HepG2 (cell line): ENCODE measurements around the gene AFTPH. TPM values are rescaled to one million over a fixed set of nuclear protein-coding genes. Genes with fewer than 3 reads are reported as not detected.
A peak's percentile ranks its signal among the peaks of the same experiment; 100 is the strongest.

Experiments used
- FOXC1 ChIP-seq: sonication (generic); formaldehyde crosslinking; IDR thresholded peaks from 2 replicates; pipeline ENCODE4 v1.8.0; 2022; ENCODE audit warnings: mild to moderate bottlenecking, missing genetic modification reagents, borderline replicate concordance
- HHEX ChIP-seq: IDR thresholded peaks from 2 replicates; pipeline ENCODE4 v1.6.1; 2016; ENCODE audit warnings: control low read depth
- KMT2A ChIP-seq: sonication (generic); formaldehyde crosslinking; IDR thresholded peaks from 2 replicates; pipeline ENCODE4 v1.4.0; 2020; ENCODE audit warnings: missing genetic modification reagents
- LRRFIP1 ChIP-seq: sonication (generic); formaldehyde crosslinking; conservative IDR thresholded peaks from 2 replicates; pipeline ENCODE4 v1.4.0; 2020; ENCODE audit warnings: missing genetic modification reagents
- NONO ChIP-seq, 2 experiments: fragments of 450-650 bp in 1 of 2; sonication (generic) in 1 of 2; formaldehyde crosslinking in 1 of 2; IDR thresholded peaks in 1 of 2; conservative IDR thresholded peaks in 1 of 2; 2 replicates each; pipeline versions ENCODE4 v1.6.1 to v1.8.0; 2017 to 2022; ENCODE audit warnings: mild to moderate bottlenecking in 1 of 2, missing genetic modification reagents in 1 of 2, moderate library complexity in 1 of 2
- POLR2AphosphoS5 ChIP-seq: IDR thresholded peaks from 2 replicates; pipeline ENCODE4 v1.6.1; 2012; ENCODE audit warnings: low read depth, low read length
- ZNF224 ChIP-seq: sonication (generic); formaldehyde crosslinking; IDR thresholded peaks from 2 replicates; pipeline ENCODE4 v1.5.0; 2020; ENCODE audit warnings: mild to moderate bottlenecking, missing genetic modification reagents
- ZNF260 ChIP-seq: sonication (generic); formaldehyde crosslinking; IDR thresholded peaks from 2 replicates; pipeline ENCODE4 v1.4.0; 2020; ENCODE audit warnings: missing genetic modification reagents, low read depth, mild to moderate bottlenecking, borderline replicate concordance
- ZNF75D ChIP-seq: sonication (generic); formaldehyde crosslinking; IDR thresholded peaks from 2 replicates; pipeline ENCODE4 v1.8.1; 2023; ENCODE audit warnings: missing genetic modification reagents, mild to moderate bottlenecking, borderline replicate concordance
- polyA plus RNA-seq, 8 experiments: library from polyadenylated mRNA; depleted of rRNA in 3 of 8; stranded (reverse) in 7 of 8; unstranded in 1 of 8; fragments of >200 nt; fragmentation: Illumina TruSeq in 4 of 8; extraction: Trizol in 4 of 8; gene quantifications; 2 replicates each; pipeline versions ENCODE4 v1.2.1 to v1.2.3, GENCODE V29; 2011 to 2016; ENCODE audit warnings: low read depth in 4 of 8, missing spikeins in 1 of 8, mixed read lengths in 1 of 8; ENCODE audit not compliant: insufficient read depth in 1 of 8
- total RNA-seq, 5 experiments: library from RNA; depleted of rRNA; stranded (reverse); fragments of >200 nt; fragmentation: Illumina TruSeq; extraction: Trizol; gene quantifications; 2 replicates each; pipeline ENCODE4 v1.2.3, GENCODE V29; 2016; ENCODE audit warnings: low read depth in 1 of 5
- TF ChIP-seq, protein P1 (sequence below): sonication (generic); formaldehyde crosslinking; IDR thresholded peaks from 2 replicates; pipeline ENCODE4 v1.4.0; 2020; ENCODE audit warnings: mild to moderate bottlenecking, missing genetic modification reagents, borderline replicate concordance
- TF ChIP-seq, protein P2 (sequence below): sonication (generic); formaldehyde crosslinking; IDR thresholded peaks from 2 replicates; pipeline ENCODE4 v1.5.1; 2020; ENCODE audit warnings: mild to moderate bottlenecking, missing genetic modification reagents, borderline replicate concordance
- TF ChIP-seq, protein P3 (sequence below): IDR thresholded peaks from 2 replicates; pipeline ENCODE4 v1.6.1; 2016
- TF ChIP-seq, protein P4 (sequence below): sonication (generic); formaldehyde crosslinking; IDR thresholded peaks from 2 replicates; pipeline ENCODE4 v1.4.0; 2020; ENCODE audit warnings: missing genetic modification reagents

Gene AFTPH
- total and polyA plus RNA-seq, 2 of the 13 experiments (the other 11 are each of a cell fraction or from before 2014, with no cell fraction given) = 27.5 to 36.8 TPM

GRCh38 chr2:64516651-64517510 lies 7.2 kb upstream of the AFTPH start (continued):
- TF ChIP-seq, protein P1, sequence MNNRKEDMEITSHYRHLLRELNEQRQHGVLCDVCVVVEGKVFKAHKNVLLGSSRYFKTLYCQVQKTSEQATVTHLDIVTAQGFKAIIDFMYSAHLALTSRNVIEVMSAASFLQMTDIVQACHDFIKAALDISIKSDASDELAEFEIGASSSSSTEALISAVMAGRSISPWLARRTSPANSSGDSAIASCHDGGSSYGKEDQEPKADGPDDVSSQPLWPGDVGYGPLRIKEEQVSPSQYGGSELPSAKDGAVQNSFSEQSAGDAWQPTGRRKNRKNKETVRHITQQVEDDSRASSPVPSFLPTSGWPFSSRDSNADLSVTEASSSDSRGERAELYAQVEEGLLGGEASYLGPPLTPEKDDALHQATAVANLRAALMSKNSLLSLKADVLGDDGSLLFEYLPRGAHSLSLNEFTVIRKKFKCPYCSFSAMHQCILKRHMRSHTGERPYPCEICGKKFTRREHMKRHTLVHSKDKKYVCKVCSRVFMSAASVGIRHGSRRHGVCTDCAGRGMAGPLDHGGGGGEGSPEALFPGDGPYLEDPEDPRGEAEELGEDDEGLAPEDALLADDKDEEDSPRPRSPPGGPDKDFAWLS (CRISPR knock-in tag) = no peak
- no peak for TF ChIP-seq KMT2A
- TF ChIP-seq, protein P2, sequence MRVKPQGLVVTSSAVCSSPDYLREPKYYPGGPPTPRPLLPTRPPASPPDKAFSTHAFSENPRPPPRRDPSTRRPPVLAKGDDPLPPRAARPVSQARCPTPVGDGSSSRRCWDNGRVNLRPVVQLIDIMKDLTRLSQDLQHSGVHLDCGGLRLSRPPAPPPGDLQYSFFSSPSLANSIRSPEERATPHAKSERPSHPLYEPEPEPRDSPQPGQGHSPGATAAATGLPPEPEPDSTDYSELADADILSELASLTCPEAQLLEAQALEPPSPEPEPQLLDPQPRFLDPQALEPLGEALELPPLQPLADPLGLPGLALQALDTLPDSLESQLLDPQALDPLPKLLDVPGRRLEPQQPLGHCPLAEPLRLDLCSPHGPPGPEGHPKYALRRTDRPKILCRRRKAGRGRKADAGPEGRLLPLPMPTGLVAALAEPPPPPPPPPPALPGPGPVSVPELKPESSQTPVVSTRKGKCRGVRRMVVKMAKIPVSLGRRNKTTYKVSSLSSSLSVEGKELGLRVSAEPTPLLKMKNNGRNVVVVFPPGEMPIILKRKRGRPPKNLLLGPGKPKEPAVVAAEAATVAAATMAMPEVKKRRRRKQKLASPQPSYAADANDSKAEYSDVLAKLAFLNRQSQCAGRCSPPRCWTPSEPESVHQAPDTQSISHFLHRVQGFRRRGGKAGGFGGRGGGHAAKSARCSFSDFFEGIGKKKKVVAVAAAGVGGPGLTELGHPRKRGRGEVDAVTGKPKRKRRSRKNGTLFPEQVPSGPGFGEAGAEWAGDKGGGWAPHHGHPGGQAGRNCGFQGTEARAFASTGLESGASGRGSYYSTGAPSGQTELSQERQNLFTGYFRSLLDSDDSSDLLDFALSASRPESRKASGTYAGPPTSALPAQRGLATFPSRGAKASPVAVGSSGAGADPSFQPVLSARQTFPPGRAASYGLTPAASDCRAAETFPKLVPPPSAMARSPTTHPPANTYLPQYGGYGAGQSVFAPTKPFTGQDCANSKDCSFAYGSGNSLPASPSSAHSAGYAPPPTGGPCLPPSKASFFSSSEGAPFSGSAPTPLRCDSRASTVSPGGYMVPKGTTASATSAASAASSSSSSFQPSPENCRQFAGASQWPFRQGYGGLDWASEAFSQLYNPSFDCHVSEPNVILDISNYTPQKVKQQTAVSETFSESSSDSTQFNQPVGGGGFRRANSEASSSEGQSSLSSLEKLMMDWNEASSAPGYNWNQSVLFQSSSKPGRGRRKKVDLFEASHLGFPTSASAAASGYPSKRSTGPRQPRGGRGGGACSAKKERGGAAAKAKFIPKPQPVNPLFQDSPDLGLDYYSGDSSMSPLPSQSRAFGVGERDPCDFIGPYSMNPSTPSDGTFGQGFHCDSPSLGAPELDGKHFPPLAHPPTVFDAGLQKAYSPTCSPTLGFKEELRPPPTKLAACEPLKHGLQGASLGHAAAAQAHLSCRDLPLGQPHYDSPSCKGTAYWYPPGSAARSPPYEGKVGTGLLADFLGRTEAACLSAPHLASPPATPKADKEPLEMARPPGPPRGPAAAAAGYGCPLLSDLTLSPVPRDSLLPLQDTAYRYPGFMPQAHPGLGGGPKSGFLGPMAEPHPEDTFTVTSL (CRISPR knock-in tag) = peak; percentile 77; the same call in 1 of the 2 replicates
- TF ChIP-seq LRRFIP1 (CRISPR knock-in tag) = no peak
- TF ChIP-seq, protein P3, sequence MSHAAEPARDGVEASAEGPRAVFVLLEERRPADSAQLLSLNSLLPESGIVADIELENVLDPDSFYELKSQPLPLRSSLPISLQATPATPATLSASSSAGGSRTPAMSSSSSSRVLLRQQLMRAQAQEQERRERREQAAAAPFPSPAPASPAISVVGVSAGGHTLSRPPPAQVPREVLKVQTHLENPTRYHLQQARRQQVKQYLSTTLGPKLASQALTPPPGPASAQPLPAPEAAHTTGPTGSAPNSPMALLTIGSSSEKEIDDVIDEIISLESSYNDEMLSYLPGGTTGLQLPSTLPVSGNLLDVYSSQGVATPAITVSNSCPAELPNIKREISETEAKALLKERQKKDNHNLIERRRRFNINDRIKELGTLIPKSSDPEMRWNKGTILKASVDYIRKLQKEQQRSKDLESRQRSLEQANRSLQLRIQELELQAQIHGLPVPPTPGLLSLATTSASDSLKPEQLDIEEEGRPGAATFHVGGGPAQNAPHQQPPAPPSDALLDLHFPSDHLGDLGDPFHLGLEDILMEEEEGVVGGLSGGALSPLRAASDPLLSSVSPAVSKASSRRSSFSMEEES (CRISPR knock-in tag) = no peak
- TF ChIP-seq FOXC1 (CRISPR knock-in tag) = no peak
- TF ChIP-seq ZNF260 = no peak
- TF ChIP-seq ZNF75D (CRISPR knock-in tag) = no peak
- TF ChIP-seq HHEX (CRISPR knock-in tag) = no peak
- TF ChIP-seq, protein P4, sequence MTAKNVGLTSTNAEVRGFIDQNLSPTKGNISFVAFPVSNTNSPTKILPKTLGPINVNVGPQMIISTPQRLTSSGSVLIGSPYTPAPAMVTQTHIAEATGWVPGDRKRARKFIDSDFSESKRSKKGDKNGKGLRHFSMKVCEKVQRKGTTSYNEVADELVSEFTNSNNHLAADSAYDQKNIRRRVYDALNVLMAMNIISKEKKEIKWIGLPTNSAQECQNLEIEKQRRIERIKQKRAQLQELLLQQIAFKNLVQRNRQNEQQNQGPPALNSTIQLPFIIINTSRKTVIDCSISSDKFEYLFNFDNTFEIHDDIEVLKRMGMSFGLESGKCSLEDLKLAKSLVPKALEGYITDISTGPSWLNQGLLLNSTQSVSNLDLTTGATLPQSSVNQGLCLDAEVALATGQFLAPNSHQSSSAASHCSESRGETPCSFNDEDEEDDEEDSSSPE = no peak
- no peak for TF ChIP-seq POLR2AphosphoS5
- TF ChIP-seq ZNF224 (CRISPR knock-in tag) = no peak
- no peak for TF ChIP-seq NONO (IDR thresholded peaks at IDR 0.05)
- TF ChIP-seq NONO (CRISPR knock-in tag; conservative IDR thresholded peaks at IDR 0.05) = no peak
